Lower leg skin (tissue), 3 donors: ENCODE results near the gene HLA-DMA.

Source experiments
- POLR2A ChIP-seq, 2 donors: fragments of 450-650 bp; IDR thresholded peaks; one replicate each; pipeline ENCODE4 v1.6.1; 2016 to 2017; ENCODE audit warnings: antibody characterized with exemption in 2 of 2, mild to moderate bottlenecking in 1 of 2, moderate library complexity in 1 of 2
- TF ChIP-seq, protein P1 (sequence below), 3 donors: fragments of 450-650 bp; IDR thresholded peaks; one replicate each; pipeline ENCODE4 v1.5.1; 2016; ENCODE audit warnings: antibody characterized with exemption in 3 of 3, mild to moderate bottlenecking in 3 of 3, moderate library complexity in 2 of 3

DNA sequence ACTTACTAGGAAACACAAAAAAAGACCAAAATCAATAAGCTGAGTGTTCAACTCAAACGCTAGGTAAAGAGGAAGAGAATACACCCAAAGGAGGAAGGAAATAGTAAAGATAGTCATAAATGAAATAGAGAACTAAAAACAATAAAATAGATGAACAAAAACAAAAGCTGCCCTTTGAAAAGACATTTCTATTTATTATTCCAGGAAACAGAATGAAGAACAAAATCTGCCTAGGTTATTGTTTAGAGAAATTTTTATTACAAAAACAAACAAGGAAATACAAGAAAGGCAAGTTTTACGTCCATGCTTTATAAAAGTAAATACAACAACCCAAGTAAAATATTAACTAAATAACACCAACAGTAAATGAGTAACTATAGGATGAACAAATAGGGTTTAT is 32.2 kb downstream of the HLA-DMA start:
- TF ChIP-seq, protein P1, sequence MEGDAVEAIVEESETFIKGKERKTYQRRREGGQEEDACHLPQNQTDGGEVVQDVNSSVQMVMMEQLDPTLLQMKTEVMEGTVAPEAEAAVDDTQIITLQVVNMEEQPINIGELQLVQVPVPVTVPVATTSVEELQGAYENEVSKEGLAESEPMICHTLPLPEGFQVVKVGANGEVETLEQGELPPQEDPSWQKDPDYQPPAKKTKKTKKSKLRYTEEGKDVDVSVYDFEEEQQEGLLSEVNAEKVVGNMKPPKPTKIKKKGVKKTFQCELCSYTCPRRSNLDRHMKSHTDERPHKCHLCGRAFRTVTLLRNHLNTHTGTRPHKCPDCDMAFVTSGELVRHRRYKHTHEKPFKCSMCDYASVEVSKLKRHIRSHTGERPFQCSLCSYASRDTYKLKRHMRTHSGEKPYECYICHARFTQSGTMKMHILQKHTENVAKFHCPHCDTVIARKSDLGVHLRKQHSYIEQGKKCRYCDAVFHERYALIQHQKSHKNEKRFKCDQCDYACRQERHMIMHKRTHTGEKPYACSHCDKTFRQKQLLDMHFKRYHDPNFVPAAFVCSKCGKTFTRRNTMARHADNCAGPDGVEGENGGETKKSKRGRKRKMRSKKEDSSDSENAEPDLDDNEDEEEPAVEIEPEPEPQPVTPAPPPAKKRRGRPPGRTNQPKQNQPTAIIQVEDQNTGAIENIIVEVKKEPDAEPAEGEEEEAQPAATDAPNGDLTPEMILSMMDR (IDR thresholded peaks at IDR 0.05) = no peak
- no peak for TF ChIP-seq POLR2A (IDR thresholded peaks at IDR 0.05)
